ENCODE results near the gene PRR23E.

PRR23E gene

DNA sequence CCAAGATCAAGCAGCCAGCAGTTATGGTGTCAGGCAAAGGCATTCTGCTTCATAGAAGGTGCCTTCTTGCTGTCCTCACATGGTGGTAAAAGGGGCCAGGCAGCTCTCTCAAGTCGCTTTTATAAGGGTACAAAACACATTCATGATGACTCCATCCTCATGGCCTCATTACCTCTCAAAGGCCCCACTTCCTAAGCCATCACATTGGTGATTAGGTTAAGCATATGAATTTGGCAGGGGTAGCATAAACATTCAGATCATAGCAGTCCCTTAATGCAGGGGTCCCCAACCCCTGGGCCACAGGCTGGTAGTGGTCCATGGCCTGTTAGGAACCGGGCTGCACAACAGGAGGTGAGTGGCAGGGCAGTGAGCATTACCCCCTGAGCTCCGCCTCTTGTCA is 42.8 kb downstream of the PRR23E start:
- no peak for DNase-seq

DNA sequence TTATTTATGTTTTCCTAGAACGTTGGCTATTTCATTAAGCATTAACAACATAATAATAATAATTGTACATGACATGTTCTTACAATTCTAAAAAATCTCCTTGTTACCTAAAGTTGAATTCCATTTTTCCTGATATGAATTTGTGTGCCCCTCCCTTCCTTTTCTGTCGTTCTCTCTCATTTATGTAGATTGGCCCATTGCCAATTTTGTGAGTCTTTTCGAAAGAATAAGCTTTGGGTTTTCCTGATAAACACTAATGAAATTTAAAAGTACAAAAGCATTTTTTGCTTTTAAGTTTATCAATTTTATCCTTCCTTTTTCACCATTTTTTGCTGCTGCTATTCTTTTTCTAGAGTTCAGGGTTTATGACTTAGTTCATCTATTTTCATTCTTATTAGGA is 44.9 kb downstream of the PRR23E start:
- DNase-seq = no peak

GRCh38 chr3:127238602-127239001 is 45.7 kb downstream of the PRR23E start:
- DNase-seq = no peak

DNA sequence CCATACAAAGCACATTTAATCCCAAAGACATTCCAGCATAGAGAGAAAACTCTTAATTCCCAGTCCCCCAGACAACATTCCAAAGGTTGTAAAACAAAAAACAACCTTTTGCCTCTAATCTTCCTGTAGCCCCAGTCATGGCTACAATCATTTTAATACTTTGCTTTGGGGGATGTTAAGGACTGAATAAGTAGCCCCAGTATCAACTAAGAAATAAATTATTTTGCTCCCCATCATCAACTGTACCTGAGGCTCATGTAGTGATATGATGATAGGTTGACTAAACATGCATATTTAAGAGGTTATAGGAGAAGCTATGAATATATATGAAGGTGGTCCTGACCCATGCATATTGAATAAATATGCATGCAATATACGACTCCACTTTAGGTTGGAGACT is 54.4 kb downstream of the PRR23E start:
- DNase-seq = no peak

Measured in RPMI8226 (cell line).